Activated T-helper 2 cell treated with anti-CD3 and anti-CD28 coated beads, Interferon-gamma antibody, Interleukin-2, Interleukin-4, amounts not matched to agents 10 μg/mL and 5 μg/mL and 100 μg/mL, durations not matched to agents 14 hours and 24 hours and 36 hours (primary cell): ENCODE data around the gene ANKRD1. TPM values are rescaled to one million over a fixed set of nuclear protein-coding genes. Genes with fewer than 3 reads are reported as not detected.

Source experiments
- DNase-seq: peaks from one replicate; pipeline ENCODE4 v3.0.0; 2021; ENCODE audit warnings: low spot score
- H3K27ac Mint-ChIP-seq: one replicate; pipeline ENCODE4 v1.8.0; 2021; ENCODE audit warnings: mixed read lengths
- H3K27me3 Mint-ChIP-seq: one replicate; pipeline ENCODE4 v1.8.0; 2021; ENCODE audit warnings: low read depth, mixed read lengths
- H3K36me3 Mint-ChIP-seq: one replicate; pipeline ENCODE4 v1.8.0; 2021; ENCODE audit warnings: low read depth, mixed read lengths
- H3K4me1 Mint-ChIP-seq: one replicate; pipeline ENCODE4 v1.8.0; 2021; ENCODE audit warnings: low read depth, mixed read lengths
- H3K4me3 Mint-ChIP-seq: one replicate; pipeline ENCODE4 v1.8.0; 2021; ENCODE audit warnings: low read depth, mild to moderate bottlenecking, moderate library complexity, mixed read lengths
- H3K9me3 Mint-ChIP-seq: one replicate; pipeline ENCODE4 v1.8.0; 2021; ENCODE audit warnings: mixed read lengths
- intact Hi-C: fragments of 100-400 bp; cut with micrococcal nuclease; formaldehyde crosslinking; loops from one replicate; pipeline ENCODE4 v1.15.1; 2023
- total RNA-seq: library from RNA; stranded (reverse); gene quantifications from 2 replicates; pipeline ENCODE4 v1.2.3, GENCODE V29; 2022

The ANKRD1 gene
- not detected in 2 replicates for total RNA-seq

DNA sequence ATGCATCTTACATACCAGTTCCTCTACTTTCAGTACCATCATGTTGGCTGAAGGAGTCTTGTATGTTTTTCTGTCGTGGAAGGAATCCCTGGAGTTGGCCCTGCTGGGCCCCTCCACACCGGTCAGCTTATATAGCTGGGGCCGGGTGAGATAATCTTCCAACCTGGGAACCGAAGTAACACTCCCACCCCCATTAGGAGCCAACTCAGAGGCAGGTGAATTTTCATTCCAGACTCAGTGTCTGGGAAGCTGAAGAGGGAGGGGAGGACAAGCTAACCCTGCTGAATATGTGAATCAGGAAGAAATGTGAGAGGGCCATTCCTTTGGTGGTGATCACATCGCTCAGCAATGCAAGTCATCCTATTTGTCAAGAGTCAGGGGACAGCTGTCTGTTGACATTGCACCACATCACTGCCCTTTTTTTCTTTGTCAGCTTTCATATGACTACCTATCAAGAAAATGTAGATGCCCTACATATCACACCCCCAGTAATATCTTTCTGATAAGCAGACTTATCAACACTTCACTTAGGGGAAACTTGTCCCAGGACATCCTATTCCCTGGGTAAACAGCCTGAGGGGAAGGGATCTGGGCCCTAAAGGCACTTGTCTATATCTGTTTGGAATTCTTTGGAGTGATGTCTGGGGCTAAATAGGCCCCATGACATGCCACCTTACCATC, at the start of gene ANKRD1:
Gene ANKRD1 (minus strand): TSS at position 102 of the 681 bp plus-strand sequence. CDS start 60 bp downstream, at position 42.
- Mint-ChIP-seq H3K4me1 (no peaks in the 10 kb centered on the region), H3K4me3 (no peak within 1 kb of the TSS), H3K36me3 (no peaks in the 10 kb centered on the region), H3K27me3 (peaks cover 46% of the 10 kb centered on the region), H3K9me3 (no peaks in the 10 kb centered on the region), H3K27ac (no peak within 1 kb of the TSS)
- intact Hi-C loops, result no loop called here
- DNase-seq, result no peak

DNA sequence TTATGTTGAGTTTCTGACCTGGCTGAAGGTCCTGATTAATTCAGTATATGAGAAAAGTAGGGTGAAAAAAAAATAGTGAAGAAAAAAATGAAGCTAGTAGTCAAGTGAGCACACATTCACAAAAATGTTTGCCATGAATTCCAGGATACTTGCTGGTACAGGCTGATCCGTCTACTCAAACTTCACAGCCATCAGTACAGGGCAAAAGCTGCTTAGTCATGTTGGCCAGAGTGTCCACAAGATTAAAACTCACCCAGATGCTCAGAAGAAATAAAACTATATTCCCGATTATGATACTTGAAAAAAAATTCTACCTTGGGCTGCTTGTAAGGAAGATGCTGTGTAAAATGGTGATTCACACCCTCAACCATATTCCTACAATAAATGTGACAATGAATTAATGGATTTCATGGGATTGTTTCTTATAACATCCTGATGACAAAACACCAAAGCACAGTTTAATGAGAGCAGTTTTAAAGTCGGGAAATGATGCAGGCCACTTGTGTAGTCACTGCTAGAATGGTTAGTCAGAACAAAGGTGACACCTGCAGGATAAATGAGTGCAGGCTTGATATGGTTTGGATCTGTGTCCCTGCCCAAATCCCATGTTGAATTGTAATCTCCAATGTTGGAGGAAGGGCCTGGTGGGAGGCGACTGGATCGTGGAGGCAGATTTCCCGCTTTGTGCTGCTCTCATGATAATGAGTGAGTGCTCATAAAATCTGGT, 49.2 kb upstream of the ANKRD1 start:
- DNase-seq, result no peak
- Mint-ChIP-seq H3K4me3 (no peak overlapping the region), H3K27me3 (peaks cover 37% of the 10 kb centered on the region), H3K4me1 (no peaks in the 10 kb centered on the region), H3K27ac (no peak overlapping the region), H3K36me3 (no peaks in the 10 kb centered on the region), H3K9me3 (no peaks in the 10 kb centered on the region)
- intact Hi-C loops, result no loop called here

DNA sequence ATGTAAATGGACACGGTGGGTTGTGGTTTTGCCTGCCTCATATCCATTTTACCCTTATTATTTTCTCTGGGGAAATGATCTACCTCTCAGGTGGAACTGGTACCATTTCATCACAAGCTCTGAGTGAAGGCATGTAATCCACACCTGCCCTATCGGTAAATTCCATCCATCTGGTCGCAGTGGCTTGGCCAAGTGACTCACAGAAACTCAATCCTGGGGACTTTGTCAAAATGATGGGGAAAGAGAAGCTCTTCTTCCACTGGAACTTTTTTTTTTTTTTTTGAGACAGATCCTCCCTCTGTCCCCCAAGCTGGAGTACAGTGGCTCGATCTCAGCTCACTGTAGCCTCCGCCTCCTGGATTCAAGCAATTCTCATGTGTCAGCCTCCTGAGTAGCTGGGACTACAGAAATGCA, 48.2 kb upstream of the ANKRD1 start:
- intact Hi-C loops, result no loop called here
- Mint-ChIP-seq H3K27me3 (peaks cover 37% of the 10 kb centered on the region), H3K27ac (no peak overlapping the region), H3K9me3 (no peaks in the 10 kb centered on the region), H3K4me3 (no peak overlapping the region), H3K36me3 (no peaks in the 10 kb centered on the region), H3K4me1 (peaks cover 4% of the 10 kb centered on the region)
- DNase-seq, result no peak

DNA sequence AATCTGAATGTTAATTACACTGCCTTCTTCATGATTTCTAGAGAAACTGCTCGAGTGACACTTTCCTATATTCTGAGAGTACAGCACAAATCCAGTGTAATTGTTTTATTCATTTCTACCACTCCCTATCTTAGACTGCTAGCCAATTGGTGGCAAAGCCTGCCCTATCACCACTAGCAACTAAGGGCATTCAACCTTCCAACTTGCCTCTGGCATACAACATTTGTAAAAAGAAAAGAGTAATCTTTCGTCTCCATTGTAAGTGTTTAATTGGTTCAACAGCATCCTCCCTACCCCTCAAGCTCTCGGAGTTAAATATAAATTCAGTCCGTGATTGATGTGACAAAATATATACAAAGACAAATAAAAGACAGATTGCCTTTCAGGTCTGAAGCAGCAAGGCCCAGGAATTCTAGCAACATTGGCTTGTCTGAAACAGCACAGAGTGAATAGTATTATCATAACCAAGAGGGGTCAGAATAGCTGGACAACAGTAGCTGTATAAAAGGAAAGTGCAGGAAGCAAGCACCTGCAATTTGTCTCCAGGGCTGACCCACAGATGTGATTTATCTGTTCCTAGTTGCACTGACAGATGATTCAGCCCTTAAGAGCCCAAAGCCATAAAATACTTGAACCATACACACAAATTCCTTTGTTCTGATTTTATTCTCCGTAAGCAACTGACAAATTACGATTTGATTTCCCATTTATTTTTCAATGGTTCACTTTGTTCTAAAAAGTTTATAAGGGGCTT, 47.6 kb upstream of the ANKRD1 start:
- H3K4me1 Mint-ChIP-seq, result peaks cover 4% of the 10 kb centered on the region
- H3K4me3 Mint-ChIP-seq, result no peak overlapping the region

DNA sequence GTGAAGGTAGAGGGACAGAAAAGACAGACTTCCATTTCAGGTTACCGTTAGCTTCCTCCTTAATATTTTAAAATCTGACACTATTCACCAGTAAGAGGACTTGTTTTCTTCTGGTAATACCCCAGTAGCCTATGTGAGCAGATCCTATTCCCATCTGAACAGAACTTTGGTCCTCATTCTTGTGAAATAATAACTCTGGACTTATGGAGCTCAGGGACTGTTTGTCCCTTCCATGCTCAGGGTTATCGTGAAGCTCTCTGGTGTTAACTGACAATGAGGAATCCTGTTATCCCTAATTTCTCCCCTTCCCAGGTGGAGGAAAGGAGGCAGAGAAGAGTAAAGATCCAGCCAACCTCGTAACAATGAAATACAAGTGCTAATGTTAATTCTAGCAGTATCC, 47.0 kb upstream of the ANKRD1 start:
- Mint-ChIP-seq H3K4me1 (peaks cover 4% of the 10 kb centered on the region), H3K36me3 (no peaks in the 10 kb centered on the region), H3K4me3 (no peak overlapping the region), H3K27ac (no peak overlapping the region), H3K27me3 (peaks cover 33% of the 10 kb centered on the region), H3K9me3 (no peaks in the 10 kb centered on the region)
- intact Hi-C loops, result no loop called here
- DNase-seq, result no peak

More for the DNA sequence above, 47.6 kb upstream of the ANKRD1 start:
- no peaks in the 10 kb centered on the region for H3K36me3 Mint-ChIP-seq
- intact Hi-C loops, result no loop called here
- H3K9me3 Mint-ChIP-seq, result no peaks in the 10 kb centered on the region
- H3K27ac Mint-ChIP-seq, result no peak overlapping the region
- no peak for DNase-seq
- peaks cover 36% of the 10 kb centered on the region for H3K27me3 Mint-ChIP-seq

DNA sequence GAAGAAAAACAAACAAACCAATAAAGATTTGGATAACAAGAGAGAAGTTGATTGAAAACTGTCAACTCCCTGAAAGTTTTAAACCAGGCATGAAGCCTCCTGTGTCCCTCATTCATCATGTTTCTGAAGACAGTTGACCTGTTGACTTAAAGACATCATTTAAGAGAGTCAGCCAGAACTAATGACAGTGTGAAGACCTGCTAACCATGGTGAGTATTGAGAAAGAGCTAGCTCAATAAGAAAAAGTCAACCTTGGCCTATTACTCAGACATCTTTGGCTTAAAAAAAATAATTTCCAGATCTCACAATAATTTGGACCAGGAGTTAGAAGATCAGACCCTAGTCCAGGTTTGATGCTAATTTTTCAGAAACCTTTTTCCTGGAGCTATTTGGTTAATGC, 45.3 kb upstream of the ANKRD1 start:
- intact Hi-C loops, result no loop called here
- Mint-ChIP-seq H3K36me3 (no peaks in the 10 kb centered on the region), H3K27me3 (peaks cover 31% of the 10 kb centered on the region), H3K4me3 (no peak overlapping the region), H3K9me3 (no peaks in the 10 kb centered on the region), H3K4me1 (peaks cover 4% of the 10 kb centered on the region), H3K27ac (no peak overlapping the region)
- DNase-seq, result no peak

DNA sequence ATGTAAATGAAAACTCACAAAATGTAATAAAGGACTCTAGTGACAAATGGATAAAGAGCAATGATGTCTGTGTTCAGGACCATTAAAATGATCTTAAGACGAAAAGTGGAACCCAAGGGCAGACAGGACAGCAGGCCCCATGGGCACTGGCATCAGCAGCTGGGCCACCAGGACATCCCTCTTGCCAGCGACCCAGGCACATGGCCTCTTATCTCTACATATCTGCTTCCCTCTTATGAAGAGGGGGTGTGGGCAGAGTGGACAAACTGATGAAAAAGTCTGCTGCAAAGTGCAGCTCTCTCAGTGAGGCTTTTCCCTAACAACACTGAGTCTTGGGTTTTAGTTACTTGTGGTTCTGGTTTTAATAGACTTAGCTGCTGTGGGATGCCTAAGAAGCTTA, 44.8 kb upstream of the ANKRD1 start:
- H3K9me3 Mint-ChIP-seq, result no peaks in the 10 kb centered on the region
- H3K27ac Mint-ChIP-seq, result no peak overlapping the region
- no peak for DNase-seq
- peaks cover 4% of the 10 kb centered on the region for H3K4me1 Mint-ChIP-seq
- H3K27me3 Mint-ChIP-seq, result peaks cover 30% of the 10 kb centered on the region
- no peaks in the 10 kb centered on the region for H3K36me3 Mint-ChIP-seq
- intact Hi-C loops, result no loop called here
- no peak overlapping the region for H3K4me3 Mint-ChIP-seq

DNA sequence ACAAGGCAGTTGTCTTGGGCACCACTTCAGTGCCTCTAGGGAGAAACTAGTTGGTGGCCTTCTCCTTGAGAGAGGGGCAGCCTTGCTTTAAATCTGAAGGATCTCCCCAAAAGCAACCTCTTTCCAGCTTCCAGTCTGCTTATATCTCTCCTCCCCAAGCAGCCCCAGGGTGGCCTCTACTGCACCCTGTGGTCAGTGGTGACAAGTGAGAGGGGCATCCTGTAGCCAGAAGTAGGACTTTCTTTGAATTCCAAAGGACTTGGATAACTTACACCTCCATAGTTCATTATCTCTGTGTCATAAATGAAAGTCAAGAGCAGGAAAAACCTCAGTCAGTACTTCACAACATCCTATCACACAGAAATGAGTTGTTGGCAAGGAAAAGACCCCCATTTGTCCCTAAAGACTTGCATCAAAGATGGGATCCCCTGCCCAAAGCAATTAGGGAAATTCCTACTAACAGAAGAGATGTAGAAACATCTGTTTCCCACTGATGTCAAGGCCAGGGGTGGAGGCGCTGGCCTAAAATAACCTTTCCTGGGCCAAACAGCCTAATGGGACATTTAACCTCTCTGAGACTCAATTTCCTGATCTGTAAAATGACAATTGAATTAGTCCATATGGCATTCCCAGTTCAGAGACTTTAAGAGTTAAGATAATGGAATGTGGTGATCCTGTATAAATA, 44.0 kb upstream of the ANKRD1 start:
- Mint-ChIP-seq H3K27me3 (peaks cover 27% of the 10 kb centered on the region), H3K4me3 (no peak overlapping the region), H3K4me1 (peaks cover 10% of the 10 kb centered on the region), H3K27ac (no peak overlapping the region), H3K9me3 (no peaks in the 10 kb centered on the region), H3K36me3 (no peaks in the 10 kb centered on the region)
- no peak for DNase-seq
- intact Hi-C loops, result no loop called here

DNA sequence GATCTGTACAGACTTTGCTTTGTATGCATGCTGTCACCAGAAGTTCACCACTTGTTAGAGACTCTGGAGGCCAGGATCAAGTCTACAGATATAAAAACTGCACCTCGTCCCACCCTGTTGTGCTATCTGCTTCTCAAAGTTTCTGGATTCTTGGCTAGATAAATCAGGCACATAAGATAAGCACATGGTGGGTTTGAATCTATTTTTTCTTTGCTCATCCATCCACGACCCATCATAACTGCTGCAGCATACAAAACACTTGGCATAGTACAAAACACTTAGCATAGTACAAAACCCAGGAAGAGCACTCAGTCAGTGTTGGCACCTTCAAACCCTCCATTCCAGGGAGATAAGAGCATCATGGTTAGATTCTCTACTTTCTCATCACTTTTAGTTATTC, 42.4 kb upstream of the ANKRD1 start:
- Mint-ChIP-seq H3K4me3 (no peak overlapping the region), H3K36me3 (no peaks in the 10 kb centered on the region), H3K27ac (no peak overlapping the region), H3K4me1 (peaks cover 10% of the 10 kb centered on the region), H3K27me3 (peaks cover 15% of the 10 kb centered on the region), H3K9me3 (no peaks in the 10 kb centered on the region)
- no peak for DNase-seq
- intact Hi-C loops, result no loop called here

DNA sequence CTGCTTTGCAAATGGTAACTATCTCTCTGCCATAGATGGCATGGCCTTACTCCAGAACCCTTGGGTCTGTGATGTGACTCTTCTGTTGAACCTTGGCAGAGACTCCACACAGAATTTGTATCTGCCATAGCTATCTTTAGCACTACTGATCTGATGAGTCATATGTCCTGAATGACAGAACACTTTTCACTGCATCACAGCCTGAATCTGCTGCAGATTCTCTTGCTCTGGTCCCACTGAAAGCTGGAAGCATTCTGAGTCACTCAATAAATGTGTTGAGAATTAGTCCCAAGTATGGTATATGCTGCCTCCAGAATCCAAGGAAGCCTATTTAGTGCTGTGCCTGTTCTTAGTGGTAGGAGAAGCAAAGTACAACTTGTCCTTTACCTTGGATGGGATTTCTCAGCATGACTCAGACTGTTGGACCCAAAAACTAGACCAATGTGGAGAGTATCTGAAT, 39.5 kb upstream of the ANKRD1 start:
- intact Hi-C loops, result loop anchor here (1.0 kb wide), 1 partner anchor 47 kb away; no protein-coding TSS in a partner anchor
- no peak overlapping the region for H3K4me3 Mint-ChIP-seq
- DNase-seq, result no peak

DNA sequence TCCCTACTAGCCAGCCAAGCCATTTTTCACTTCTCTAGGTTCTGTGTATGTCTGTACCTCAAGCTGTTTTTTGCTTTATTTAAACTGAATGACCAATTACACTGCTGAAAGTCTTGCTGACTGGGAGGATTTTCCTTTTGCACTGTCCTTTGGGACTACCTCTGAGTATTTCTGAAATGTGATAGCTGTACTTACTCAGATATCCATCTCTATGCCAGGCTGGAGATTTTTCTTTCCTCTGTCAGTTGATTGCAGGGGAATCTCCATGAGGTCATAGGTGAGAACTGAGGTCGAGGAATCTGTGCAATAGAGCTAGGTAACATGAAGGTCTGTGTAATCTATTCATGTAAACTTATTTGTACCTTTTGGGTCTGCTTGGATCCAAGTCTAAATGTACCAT, 38.9 kb upstream of the ANKRD1 start:
- intact Hi-C loops, result loop anchor here (1.0 kb wide), 1 partner anchor 47 kb away; no protein-coding TSS in a partner anchor

More for the DNA sequence above, 39.5 kb upstream of the ANKRD1 start:
- H3K9me3 Mint-ChIP-seq, result no peaks in the 10 kb centered on the region
- H3K27me3 Mint-ChIP-seq, result peaks cover 5% of the 10 kb centered on the region
- no peaks in the 10 kb centered on the region for H3K36me3 Mint-ChIP-seq
- peaks cover 10% of the 10 kb centered on the region for H3K4me1 Mint-ChIP-seq
- H3K27ac Mint-ChIP-seq, result no peak overlapping the region

DNA sequence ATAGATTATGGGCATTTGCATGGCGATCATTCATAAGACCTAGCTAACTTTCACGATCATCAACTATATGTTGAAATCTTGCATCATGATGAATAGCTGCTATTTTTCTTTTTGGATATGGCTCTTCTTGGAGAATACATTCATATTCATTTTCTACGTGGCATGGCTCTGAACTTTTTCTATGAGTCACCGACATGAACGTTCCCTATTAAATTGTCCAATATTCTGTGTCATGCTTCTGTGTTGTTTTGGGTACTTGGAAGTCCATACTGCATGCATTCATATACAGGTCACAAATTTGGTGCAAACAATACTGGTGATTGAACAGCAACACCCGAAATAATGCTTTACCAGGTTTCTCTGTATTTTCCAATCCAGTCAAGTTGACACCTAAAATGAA, 37.9 kb upstream of the ANKRD1 start:
- intact Hi-C loops, result no loop called here
- no peak for DNase-seq
- peaks cover 7% of the 10 kb centered on the region for H3K4me1 Mint-ChIP-seq
- no peaks in the 10 kb centered on the region for H3K36me3 Mint-ChIP-seq
- no peak overlapping the region for H3K4me3 Mint-ChIP-seq
- no peaks in the 10 kb centered on the region for H3K9me3 Mint-ChIP-seq
- H3K27me3 Mint-ChIP-seq, result peaks cover 8% of the 10 kb centered on the region
- H3K27ac Mint-ChIP-seq, result no peak overlapping the region

More for the DNA sequence above, 38.9 kb upstream of the ANKRD1 start:
- Mint-ChIP-seq H3K36me3 (no peaks in the 10 kb centered on the region), H3K4me3 (no peak overlapping the region), H3K9me3 (no peaks in the 10 kb centered on the region), H3K4me1 (peaks cover 10% of the 10 kb centered on the region), H3K27ac (no peak overlapping the region), H3K27me3 (peaks cover 3% of the 10 kb centered on the region)
- DNase-seq, result no peak
